ELR (cell line): Measurements from ENCODE around the gene USP51.
"Not testable (repeated sequence)": the region's sequence is repeated elsewhere in the genome, so short reads cannot be mapped to it uniquely, and the experiment has no call there.

Experiments
- DNase-seq: peaks from one replicate; pipeline ENCODE4 v3.0.0-alpha.2; 2015; ENCODE audit warnings: low read depth

Gene USP51

GRCh38 chrX:55489314-55490009 is at the start of gene USP51:
Gene USP51 (minus strand): TSS chrX:55489848. CDS start chrX:55488939, 909 bp downstream.
- peak; percentile 12 for DNase-seq

GRCh38 chrX:55524487-55524886 is 34.8 kb upstream of the USP51 start:
- no peak for DNase-seq

- no peak for DNase-seq
Measured at GRCh38 chrX:55523356-55523755, 33.7 kb upstream of the USP51 start.

GRCh38 chrX:55522596-55523276 is 33.1 kb upstream of the USP51 start:
- DNase-seq: no peak

- no peak for DNase-seq
Measured at GRCh38 chrX:55521687-55522086, 32.0 kb upstream of the USP51 start.

- DNase-seq: not testable (repeated sequence)
Measured at GRCh38 chrX:55516794-55517481, 27.3 kb upstream of the USP51 start.

GRCh38 chrX:55513045-55513737 is 23.5 kb upstream of the USP51 start:
- DNase-seq: not testable (repeated sequence)

- not testable (repeated sequence) for DNase-seq
Measured at GRCh38 chrX:55508410-55509152, 18.9 kb upstream of the USP51 start.

- DNase-seq: not testable (repeated sequence)
Measured at GRCh38 chrX:55507699-55508098, 18.1 kb upstream of the USP51 start.

GRCh38 chrX:55507010-55507409 is 17.4 kb upstream of the USP51 start:
- DNase-seq: not testable (repeated sequence)

GRCh38 chrX:55490974-55491373 is 1.3 kb upstream of the USP51 start:
- no peak for DNase-seq

- no peak for DNase-seq
Measured at GRCh38 chrX:55490121-55490520, 473 bp upstream of the USP51 start.

- DNase-seq: peak; percentile 46
Measured at GRCh38 chrX:55488593-55489313, 895 bp downstream of the USP51 start.

GRCh38 chrX:55488006-55488592 is 1.5 kb downstream of the USP51 start:
- no peak for DNase-seq

GRCh38 chrX:55487143-55487542 is 2.5 kb downstream of the USP51 start:
- no peak for DNase-seq

- DNase-seq: peak; percentile 23
Measured at GRCh38 chrX:55486736-55487135, 2.9 kb downstream of the USP51 start.

- DNase-seq: no peak
Measured at GRCh38 chrX:55484948-55485347, 4.7 kb downstream of the USP51 start.

- DNase-seq: no peak
Measured at GRCh38 chrX:55480390-55481062, 9.1 kb downstream of the USP51 start.

GRCh38 chrX:55479956-55480355 is 9.7 kb downstream of the USP51 start:
- DNase-seq: not testable (repeated sequence)

GRCh38 chrX:55465791-55466190 is 23.9 kb downstream of the USP51 start:
- not testable (repeated sequence) for DNase-seq
